HEK293 (cell line): ENCODE data around the gene STEAP4.

Experiments used
- CTCF ChIA-PET: fragments of 350-600 bp; formaldehyde crosslinking; extraction: SDS; loops from one replicate; lab custom pipeline; 2021; ENCODE audit warnings: antibody characterized with exemption; lab: Yijun Ruan, JAX
- POLR2A ChIA-PET: fragments of 300-600 bp; formaldehyde crosslinking; extraction: SDS; loops from one replicate; lab custom pipeline; 2020; ENCODE audit warnings: antibody characterized with exemption, inconsistent platforms; lab: Yijun Ruan, JAX
- H3K27ac ChIP-seq: fragments of 200-500 bp; sonication (Bioruptor generic); 2 replicates; pipeline ENCODE4 v1.5.1; 2014; ENCODE audit warnings: low read depth, low read length, control low read depth, inconsistent platforms; ENCODE audit errors: extremely low read depth
- H3K36me3 ChIP-seq, 2 experiments: fragments of 200-500 bp in 1 of 2; sonication (Bioruptor generic) in 1 of 2; 1 replicate in 1 of 2; 2 replicates in 1 of 2; pipeline ENCODE4 v1.5.1; 2014 to 2017; ENCODE audit warnings: inconsistent platforms in 2 of 2, low read length in 2 of 2; ENCODE audit not compliant: control insufficient read depth in 2 of 2, insufficient read depth in 1 of 2
- H3K4me1 ChIP-seq: fragments of 200-500 bp; sonication (Bioruptor generic); 2 replicates; pipeline ENCODE4 v1.5.1; 2014; ENCODE audit warnings: mild to moderate bottlenecking, low read length, inconsistent platforms; ENCODE audit not compliant: control insufficient read depth, insufficient read depth
- H3K4me3 ChIP-seq: 2 replicates; pipeline ENCODE4 v1.5.1; 2011; ENCODE audit warnings: low read depth, mild to moderate bottlenecking, control low read depth, low read length, moderate library complexity
- H3K9me3 ChIP-seq: fragments of 200-500 bp; sonication (Bioruptor generic); 2 replicates; pipeline ENCODE4 v1.5.1; 2014; ENCODE audit warnings: low read depth, low read length, inconsistent platforms; ENCODE audit not compliant: control insufficient read depth, insufficient read depth
- GLIS2 ChIP-seq: fragments of 450-650 bp; formaldehyde crosslinking; IDR thresholded peaks from 2 replicates; pipeline ENCODE4 v1.5.1; 2016; ENCODE audit warnings: missing biosample characterization, missing genetic modification characterization
- OSR2 ChIP-seq: fragments of 450-650 bp; formaldehyde crosslinking; IDR thresholded peaks from 2 replicates; pipeline ENCODE4 v1.5.1; 2016; ENCODE audit warnings: missing biosample characterization, missing genetic modification characterization
- PRDM1 ChIP-seq: fragments of 450-650 bp; formaldehyde crosslinking; IDR thresholded peaks from 2 replicates; pipeline ENCODE4; 2016; ENCODE audit warnings: missing biosample characterization, missing genetic modification characterization
- PRDM4 ChIP-seq: fragments of 450-650 bp; formaldehyde crosslinking; IDR thresholded peaks from 2 replicates; pipeline ENCODE4 v1.5.1; 2017; ENCODE audit warnings: missing biosample characterization, missing genetic modification characterization
- TRIM28 ChIP-seq: IDR thresholded peaks from 2 replicates; pipeline ENCODE4 v1.6.1; 2011; ENCODE audit warnings: low read length, control low read depth, borderline replicate concordance
- ZBTB7A ChIP-seq: fragments of 450-650 bp; formaldehyde crosslinking; IDR thresholded peaks from 2 replicates; pipeline ENCODE4 v1.5.1; 2016; ENCODE audit warnings: low read depth, missing biosample characterization, missing genetic modification characterization
- ZFP37 ChIP-seq: fragments of 450-650 bp; formaldehyde crosslinking; IDR thresholded peaks from 2 replicates; pipeline ENCODE4 v1.5.1; 2016; ENCODE audit warnings: missing biosample characterization, missing genetic modification characterization
- ZNF184 ChIP-seq: fragments of 450-650 bp; IDR thresholded peaks from 2 replicates; pipeline ENCODE4 v1.5.1; 2018; ENCODE audit warnings: missing biosample characterization, mild to moderate bottlenecking, missing genetic modification characterization
- ZNF2 ChIP-seq: fragments of 450-650 bp; formaldehyde crosslinking; IDR thresholded peaks from 2 replicates; pipeline ENCODE4 v1.5.1; 2016; ENCODE audit warnings: missing biosample characterization, missing genetic modification characterization
- ZNF280D ChIP-seq: fragments of 450-650 bp; formaldehyde crosslinking; IDR thresholded peaks from 2 replicates; pipeline ENCODE4 v1.5.1; 2016; ENCODE audit warnings: missing biosample characterization, missing genetic modification characterization
- ZNF335 ChIP-seq: fragments of 450-650 bp; formaldehyde crosslinking; conservative IDR thresholded peaks from 2 replicates; pipeline ENCODE4 v1.5.1; 2016; ENCODE audit warnings: missing biosample characterization, missing genetic modification characterization
- ZNF354C ChIP-seq: fragments of 450-650 bp; formaldehyde crosslinking; IDR thresholded peaks from 2 replicates; pipeline ENCODE4 v1.5.1; 2016; ENCODE audit warnings: missing biosample characterization, missing genetic modification characterization, low read depth, borderline replicate concordance
- ZNF37A ChIP-seq: fragments of 450-650 bp; IDR thresholded peaks from 2 replicates; pipeline ENCODE4 v1.5.1; 2018; ENCODE audit warnings: missing biosample characterization, missing genetic modification characterization
- ZNF449 ChIP-seq: fragments of 450-650 bp; formaldehyde crosslinking; IDR thresholded peaks from 2 replicates; pipeline ENCODE4 v1.5.1; 2017; ENCODE audit warnings: missing biosample characterization, mild to moderate bottlenecking, missing genetic modification characterization, moderate library complexity
- ZNF48 ChIP-seq: fragments of 450-650 bp; formaldehyde crosslinking; IDR thresholded peaks from 2 replicates; pipeline ENCODE4 v1.5.1; 2016; ENCODE audit warnings: missing biosample characterization, missing genetic modification characterization
- ZNF677 ChIP-seq: fragments of 450-650 bp; IDR thresholded peaks from 2 replicates; pipeline ENCODE4 v1.5.0; 2018; ENCODE audit warnings: missing biosample characterization, mild to moderate bottlenecking, missing genetic modification characterization, moderate library complexity
- ZNF747 ChIP-seq: fragments of 450-650 bp; formaldehyde crosslinking; IDR thresholded peaks from 2 replicates; pipeline ENCODE4 v1.5.1; 2016; ENCODE audit warnings: missing biosample characterization, missing genetic modification characterization
- ZNF76 ChIP-seq: fragments of 450-650 bp; formaldehyde crosslinking; IDR thresholded peaks from 2 replicates; pipeline ENCODE4; 2016; ENCODE audit warnings: low read depth, missing biosample characterization, missing genetic modification characterization, borderline replicate concordance
- ZSCAN30 ChIP-seq: fragments of 450-650 bp; IDR thresholded peaks from 2 replicates; pipeline ENCODE4 v1.5.1; 2018; ENCODE audit warnings: missing biosample characterization, mild to moderate bottlenecking, missing genetic modification characterization, moderate library complexity
- TF ChIP-seq, protein P1 (sequence below): fragments of 450-650 bp; formaldehyde crosslinking; IDR thresholded peaks from 2 replicates; pipeline ENCODE4 v1.5.1; 2016; ENCODE audit warnings: missing biosample characterization, missing genetic modification characterization, borderline replicate concordance
- TF ChIP-seq, protein P2 (sequence below): fragments of 450-650 bp; formaldehyde crosslinking; IDR thresholded peaks from 2 replicates; pipeline ENCODE4 v1.5.1; 2016; ENCODE audit warnings: missing biosample characterization, missing genetic modification characterization

STEAP4 gene

GRCh38 chr7:88300401-88300945 lies 6.2 kb downstream of the STEAP4 start:
- H3K4me3 ChIP-seq: no peak overlapping the region
- no peak for TF ChIP-seq ZNF280D (tag by site-specific recombination)
- H3K36me3 ChIP-seq: no peaks in the 10 kb centered on the region
- CTCF ChIA-PET: interaction anchor here (0.6 to 1.2 kb wide), 2 partner anchors 14 to 57 kb away, joined by 3 to 4 read pairs; no protein-coding TSS in a partner anchor
- no peaks in the 10 kb centered on the region for H3K9me3 ChIP-seq
- H3K4me1 ChIP-seq: no peaks in the 10 kb centered on the region
- POLR2A ChIA-PET: no interaction called here
- no peak overlapping the region for H3K27ac ChIP-seq

- Histone ChIP-seq H3K36me3 (no peaks in the 10 kb centered on the region), H3K4me1 (no peaks in the 10 kb centered on the region), H3K27ac (no peak overlapping the region), H3K4me3 (no peak overlapping the region), H3K9me3 (no peaks in the 10 kb centered on the region)
- TF ChIP-seq PRDM1 (tag by site-specific recombination) (no peak), PRDM4 (no peak), ZNF354C (tag by site-specific recombination) (no peak), ZNF37A (tag by site-specific recombination) (no peak), ZFP37 (tag by site-specific recombination) (no peak), ZNF184 (tag by site-specific recombination) (no peak)
- TF ChIP-seq, protein P1, sequence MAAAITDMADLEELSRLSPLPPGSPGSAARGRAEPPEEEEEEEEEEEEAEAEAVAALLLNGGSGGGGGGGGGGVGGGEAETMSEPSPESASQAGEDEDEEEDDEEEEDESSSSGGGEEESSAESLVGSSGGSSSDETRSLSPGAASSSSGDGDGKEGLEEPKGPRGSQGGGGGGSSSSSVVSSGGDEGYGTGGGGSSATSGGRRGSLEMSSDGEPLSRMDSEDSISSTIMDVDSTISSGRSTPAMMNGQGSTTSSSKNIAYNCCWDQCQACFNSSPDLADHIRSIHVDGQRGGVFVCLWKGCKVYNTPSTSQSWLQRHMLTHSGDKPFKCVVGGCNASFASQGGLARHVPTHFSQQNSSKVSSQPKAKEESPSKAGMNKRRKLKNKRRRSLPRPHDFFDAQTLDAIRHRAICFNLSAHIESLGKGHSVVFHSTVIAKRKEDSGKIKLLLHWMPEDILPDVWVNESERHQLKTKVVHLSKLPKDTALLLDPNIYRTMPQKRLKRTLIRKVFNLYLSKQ (tag by site-specific recombination): no peak
- TF ChIP-seq, all 188 proteins: peak for 0
- ChIA-PET CTCF (no interaction called here), POLR2A (no interaction called here)
These were observed 7.6 kb downstream of the STEAP4 start for GRCh38 chr7:88299126-88299525.

- Histone ChIP-seq H3K9me3 (no peaks in the 10 kb centered on the region), H3K4me3 (no peak overlapping the region), H3K4me1 (no peaks in the 10 kb centered on the region), H3K36me3 (no peaks in the 10 kb centered on the region), H3K27ac (no peak overlapping the region)
- no peak for TF ChIP-seq GLIS2 (tag by site-specific recombination)
- no peak for TF ChIP-seq ZNF48 (tag by site-specific recombination)
- TF ChIP-seq ZNF76 (tag by site-specific recombination): no peak
- no peak for TF ChIP-seq TRIM28
- TF ChIP-seq ZBTB7A: no peak
- no peak for TF ChIP-seq ZNF449 (tag by site-specific recombination)
- TF ChIP-seq ZNF677 (tag by site-specific recombination): no peak
- TF ChIP-seq OSR2 (tag by site-specific recombination): no peak
- TF ChIP-seq, protein P2, sequence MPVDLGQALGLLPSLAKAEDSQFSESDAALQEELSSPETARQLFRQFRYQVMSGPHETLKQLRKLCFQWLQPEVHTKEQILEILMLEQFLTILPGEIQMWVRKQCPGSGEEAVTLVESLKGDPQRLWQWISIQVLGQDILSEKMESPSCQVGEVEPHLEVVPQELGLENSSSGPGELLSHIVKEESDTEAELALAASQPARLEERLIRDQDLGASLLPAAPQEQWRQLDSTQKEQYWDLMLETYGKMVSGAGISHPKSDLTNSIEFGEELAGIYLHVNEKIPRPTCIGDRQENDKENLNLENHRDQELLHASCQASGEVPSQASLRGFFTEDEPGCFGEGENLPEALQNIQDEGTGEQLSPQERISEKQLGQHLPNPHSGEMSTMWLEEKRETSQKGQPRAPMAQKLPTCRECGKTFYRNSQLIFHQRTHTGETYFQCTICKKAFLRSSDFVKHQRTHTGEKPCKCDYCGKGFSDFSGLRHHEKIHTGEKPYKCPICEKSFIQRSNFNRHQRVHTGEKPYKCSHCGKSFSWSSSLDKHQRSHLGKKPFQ (tag by site-specific recombination): no peak
- TF ChIP-seq ZSCAN30 (tag by site-specific recombination): no peak
- TF ChIP-seq ZNF335 (tag by site-specific recombination): no peak
- no peak for TF ChIP-seq ZNF2 (tag by site-specific recombination)
- no peak for TF ChIP-seq ZNF747
- POLR2A ChIA-PET: no interaction called here
- CTCF ChIA-PET: no interaction called here
These were observed 12.8 kb downstream of the STEAP4 start for GRCh38 chr7:88293866-88294265.
